HG02642 (cell line): Measurements from ENCODE around the gene NEDD4L.
"Not testable (repeated sequence)": the region's sequence is repeated elsewhere in the genome, so short reads cannot be mapped to it uniquely, and the experiment has no call there.

ENCODE experiments used
- ATAC-seq: cut with Tn5 transposase; IDR thresholded peaks from one replicate; pipeline ENCODE4 v1.9.1; 2021; ENCODE audit warnings: mild to moderate bottlenecking; ENCODE audit not compliant: unreplicated experiment, poor library complexity

NEDD4L gene

DNA sequence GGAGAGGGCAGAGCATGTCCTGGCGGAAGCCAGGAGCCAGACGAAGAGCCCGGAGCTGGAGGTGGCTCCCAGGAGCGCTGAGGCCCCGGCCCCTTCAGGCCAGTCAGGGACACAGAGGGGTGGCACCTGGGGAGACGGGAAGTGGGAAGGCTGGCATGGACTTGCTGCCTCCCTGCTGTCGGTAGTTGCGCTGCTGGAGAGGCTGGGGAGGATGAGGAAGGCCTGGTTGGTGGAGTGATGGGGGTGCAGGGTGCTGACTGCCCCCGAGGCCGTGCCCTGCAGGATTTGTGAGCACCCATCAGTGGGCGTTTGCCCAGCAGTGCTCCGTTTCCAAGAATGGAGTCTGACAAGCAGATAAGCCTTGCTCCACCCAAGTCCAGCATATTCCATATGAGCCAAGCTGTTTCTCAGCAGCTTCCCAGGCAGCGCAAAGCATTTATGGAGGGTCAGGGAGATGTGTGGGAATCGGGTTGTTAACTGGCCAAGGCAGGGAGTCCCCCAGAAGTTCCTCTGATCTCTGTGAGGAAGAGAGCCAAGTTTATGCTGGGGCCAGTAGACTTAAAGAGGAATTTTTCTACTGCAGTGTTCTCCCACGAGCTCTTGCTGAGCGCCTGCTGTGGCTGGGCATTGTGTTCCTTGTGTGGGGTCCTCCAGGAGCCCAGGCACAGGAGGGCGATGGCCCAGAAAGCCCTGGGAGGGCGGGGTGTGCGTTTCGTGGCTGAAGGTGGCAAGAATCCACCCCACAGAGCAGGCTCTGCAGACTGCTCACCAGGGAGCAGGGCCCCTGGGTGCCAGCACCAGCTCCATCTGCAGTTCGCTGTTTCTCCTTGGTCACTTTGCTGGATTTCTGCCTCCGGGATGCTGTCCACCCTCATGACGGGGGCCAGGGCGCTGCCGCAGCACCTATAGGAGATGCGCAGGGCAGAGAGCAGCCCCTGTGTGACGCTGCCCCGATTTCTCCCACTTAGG, 334.7 kb downstream of the NEDD4L start:
- no peak for ATAC-seq

DNA sequence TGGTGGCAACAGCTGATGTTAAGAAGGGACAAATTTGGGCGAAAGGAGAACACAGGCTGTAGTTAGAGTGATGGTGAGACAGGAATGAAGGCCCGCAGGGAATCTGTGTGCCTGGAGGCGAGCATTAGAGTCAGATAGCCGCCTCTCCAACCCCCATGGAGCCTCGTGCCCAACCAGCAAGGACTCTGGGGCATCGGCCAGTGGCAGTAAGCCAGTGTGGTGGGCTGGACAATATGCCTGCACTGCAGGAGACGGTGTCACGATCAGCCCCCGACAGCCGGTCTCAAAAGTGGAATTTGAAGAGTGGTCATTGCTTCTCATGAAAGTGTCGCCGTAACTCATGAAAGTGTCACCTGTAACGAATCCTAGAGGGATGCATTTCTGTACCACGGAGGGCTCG, 335.4 kb downstream of the NEDD4L start:
- no peak for ATAC-seq

DNA sequence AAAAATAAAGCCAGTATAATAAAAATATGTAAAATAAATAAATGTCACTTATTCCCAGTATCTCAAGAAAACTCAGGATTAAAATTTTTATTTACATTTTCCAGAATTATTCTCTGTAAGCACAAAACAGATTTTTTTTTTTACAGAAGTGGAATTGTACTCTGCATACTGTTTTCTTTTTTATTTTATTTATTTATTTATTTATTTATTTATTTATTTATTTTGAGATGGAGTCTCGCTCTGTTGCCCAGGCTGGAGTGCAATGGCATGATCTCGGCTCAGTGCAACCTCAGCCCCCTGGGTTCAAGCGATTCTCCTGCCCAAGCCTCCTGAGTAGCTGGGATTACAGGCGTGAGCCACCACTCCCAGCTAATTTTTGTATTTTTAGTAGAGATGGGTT, 336.1 kb downstream of the NEDD4L start:
- ATAC-seq = not testable (repeated sequence)

DNA sequence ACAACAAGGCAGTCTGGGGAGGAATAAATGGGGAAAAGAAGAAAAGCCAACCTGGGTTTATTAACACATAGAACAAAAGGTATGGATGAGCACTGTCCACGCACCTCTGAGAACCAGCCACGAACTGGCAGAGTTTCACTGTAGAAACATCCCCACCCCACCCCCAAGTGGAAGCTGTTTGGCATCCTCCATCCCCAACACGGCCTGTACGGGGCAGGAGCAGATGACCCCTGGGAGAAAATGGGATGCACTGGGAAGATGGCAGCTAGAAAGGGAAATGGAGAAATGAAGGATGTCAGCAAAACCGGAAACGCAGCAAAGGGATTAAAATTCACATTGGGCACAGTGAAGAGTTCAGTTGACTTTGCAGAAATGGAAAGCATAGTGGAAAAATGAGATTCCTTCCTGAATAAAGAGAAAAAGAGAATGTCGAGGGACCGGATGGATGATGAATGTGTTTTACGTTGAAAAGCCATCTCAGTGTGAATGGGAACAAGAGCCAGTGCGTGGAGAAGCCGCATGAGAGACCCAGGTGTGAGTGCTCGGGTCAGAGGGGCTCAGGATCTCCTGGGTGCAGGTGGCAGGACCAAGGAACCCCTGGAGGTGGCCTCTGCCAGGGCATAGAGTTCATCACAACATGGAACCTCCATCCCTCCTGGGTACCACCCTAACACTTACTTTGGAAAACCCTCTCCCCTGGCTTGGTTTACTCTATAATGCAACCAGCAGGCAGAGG, 337.8 kb downstream of the NEDD4L start:
- no peak for ATAC-seq

DNA sequence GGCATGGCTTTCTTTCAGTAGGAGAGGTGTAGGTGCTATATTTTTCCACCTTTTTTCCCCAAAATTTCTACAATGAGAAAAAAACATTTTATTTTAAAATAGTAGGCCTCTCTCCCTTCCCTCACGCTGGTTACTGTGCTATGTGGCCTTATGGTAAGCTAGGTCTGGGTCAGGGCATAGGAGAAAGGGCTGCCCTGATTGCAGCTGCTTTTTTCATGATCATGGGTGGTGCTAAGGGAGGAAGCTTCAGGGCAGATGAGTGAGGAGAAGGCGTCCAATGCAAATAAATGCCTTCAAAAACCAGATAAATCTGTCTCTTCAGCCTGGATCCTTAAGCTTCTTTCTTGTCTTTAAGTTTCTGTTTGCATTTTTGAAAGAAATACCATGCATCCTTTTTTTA, 338.4 kb downstream of the NEDD4L start:
- ATAC-seq = no peak

DNA sequence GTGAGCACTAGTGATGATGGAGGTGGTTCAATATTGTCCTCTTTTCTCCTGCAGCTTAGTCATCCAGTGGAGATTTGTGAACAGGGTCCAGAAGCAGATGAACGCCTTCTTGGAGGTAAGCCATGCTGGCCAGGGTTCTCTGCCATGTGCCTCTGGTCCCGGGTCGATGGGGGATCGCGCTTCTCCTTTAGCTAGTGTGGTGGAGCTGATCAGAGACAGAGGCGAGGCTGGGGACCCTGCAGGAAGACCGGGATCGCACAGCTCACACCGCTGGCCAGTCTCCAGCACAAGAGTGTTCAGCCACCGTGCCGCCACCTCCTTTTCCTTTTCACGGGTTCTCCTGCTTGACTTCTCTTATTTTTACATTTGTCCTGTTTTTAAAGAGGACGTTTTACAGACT, 341.4 kb downstream of the NEDD4L start:
- ATAC-seq = no peak

DNA sequence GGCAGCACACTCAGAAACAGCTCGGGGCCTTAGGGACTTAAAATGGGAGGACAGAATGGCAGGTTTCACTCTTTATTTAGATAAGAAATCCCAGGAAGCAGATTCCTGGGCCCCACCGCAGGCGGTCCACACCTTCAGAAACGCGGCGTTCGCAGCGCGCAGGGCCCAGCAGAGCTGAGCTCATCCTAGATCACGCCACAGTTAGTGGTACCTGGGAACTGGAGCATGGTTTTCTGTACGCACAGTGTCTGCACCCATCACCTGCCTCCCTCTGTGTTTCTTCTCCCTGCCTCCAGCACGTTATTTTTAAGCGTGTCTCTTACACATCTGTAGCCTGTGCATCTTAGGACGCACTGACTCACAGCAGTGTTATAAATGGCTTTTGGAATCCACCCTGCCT, 342.8 kb downstream of the NEDD4L start:
- ATAC-seq = no peak

DNA sequence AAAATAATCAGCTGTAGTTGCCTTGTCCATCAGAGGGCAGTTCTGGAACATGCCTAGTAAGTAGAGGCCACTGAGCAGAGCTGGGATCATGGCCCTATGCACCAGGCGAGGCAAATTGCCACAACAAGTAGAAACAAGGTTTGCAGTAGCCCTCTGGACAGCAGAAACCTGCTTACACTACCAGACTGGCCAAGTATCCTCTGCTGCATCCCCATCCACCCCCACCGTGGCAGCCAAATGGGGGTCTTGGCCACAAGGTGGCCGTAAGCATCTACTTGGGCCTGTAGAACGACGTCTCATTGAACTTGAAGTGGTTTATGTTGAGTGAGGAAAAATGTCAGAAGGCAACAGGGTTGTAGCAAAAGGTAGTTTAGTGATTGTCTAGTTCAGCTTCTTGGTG, 343.7 kb downstream of the NEDD4L start:
- ATAC-seq = no peak

DNA sequence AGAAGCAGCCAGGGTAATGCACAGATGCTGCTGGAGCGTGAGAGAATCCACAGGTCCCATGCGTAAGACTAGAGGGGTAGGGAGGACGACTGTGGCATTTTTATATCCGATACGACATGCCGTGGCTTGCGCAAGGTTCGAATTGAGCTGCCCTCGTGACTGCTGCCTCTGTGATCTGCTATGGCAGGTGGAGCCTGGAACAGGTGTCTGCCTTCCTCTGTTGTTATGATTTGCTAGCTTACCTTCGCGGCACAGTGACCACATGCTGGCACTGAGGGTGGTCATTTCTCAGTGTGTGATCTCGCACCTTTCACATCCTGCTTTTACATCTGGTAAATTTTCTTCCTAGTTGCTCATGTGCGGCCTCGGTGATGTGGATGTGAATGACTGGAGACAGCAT, 344.7 kb downstream of the NEDD4L start:
- ATAC-seq = no peak

DNA sequence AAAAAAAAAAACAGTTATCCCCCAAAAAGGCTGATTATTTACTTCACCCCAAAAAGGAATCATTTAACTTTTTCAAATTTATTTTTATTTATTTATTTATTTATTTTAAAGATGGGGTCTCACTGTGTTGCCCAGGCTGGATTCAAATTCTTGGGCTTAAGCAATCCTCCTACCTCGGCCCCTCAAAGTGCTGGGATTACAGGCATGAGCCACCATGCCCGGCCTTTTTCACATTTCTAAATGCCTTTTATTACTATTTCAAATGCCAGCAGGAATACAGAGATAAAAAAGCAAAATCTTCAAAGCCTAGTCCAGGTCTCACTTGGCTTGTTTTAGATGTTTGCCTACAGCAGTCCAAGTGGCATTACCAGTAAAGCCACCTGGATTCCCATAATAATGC, 345.7 kb downstream of the NEDD4L start:
- ATAC-seq = no peak

DNA sequence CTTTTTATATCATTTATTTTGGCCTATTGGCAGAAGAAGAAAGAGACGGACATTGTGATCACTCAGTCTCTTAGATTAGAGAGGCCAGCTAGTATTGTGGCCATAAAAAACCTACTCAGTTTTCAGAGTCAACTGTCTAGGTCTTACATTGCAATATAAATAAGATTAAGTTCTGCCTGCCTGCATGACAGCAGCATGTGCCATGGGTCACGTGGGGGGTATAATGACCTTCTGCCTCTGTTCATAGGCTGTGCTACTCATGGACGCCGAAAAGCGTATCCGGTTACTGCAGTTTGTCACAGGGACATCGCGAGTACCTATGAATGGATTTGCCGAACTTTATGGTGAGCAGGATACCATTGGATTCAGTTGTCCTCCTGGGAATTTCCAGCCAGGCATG, 346.4 kb downstream of the NEDD4L start:
- no peak for ATAC-seq

DNA sequence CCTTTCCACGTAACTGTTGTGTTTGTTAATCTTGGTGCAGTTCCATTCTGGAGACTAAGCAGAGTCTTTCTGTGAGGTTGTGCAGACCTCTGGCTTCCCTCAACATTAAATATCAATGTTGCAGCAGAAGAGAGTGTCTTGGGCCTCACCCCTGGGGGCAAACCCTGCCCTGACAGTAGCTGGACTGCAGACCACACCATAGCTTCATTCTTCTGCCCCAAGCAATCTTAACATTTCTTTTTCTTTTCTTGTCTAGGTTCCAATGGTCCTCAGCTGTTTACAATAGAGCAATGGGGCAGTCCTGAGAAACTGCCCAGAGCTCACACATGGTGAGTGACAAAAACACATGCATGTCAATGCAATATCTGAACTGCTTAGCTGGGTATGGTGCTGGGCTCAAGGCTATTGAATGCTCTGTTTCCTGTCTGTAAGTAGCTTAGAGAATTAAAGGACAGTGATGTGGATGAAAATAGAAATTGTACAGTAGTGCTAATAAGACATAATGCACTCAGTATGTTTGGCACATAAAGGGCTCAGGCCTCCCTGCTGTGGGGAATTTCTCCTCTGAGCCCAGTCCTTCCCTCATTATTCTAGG, 347.3 kb downstream of the NEDD4L start:
- ATAC-seq = no peak

DNA sequence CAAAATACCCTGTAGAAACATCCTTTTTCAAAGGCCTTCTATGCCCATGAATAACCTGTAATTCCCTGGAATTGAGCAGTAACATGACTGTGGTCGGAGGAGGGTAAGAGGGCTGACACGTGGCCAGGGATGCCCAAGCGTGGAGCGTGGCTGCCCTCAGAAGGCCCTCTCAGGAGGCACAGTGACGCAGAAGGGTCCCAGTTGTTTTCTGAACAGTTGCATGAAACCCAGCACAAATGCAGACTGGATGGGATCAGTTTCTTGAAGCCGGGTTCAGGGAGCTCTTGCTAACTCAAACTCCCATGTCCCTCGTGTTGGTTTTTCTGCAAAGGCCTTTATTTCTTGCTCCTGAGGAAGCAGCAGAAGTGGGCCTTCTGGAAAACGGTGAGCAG, 347.9 kb downstream of the NEDD4L start:
- no peak for ATAC-seq

DNA sequence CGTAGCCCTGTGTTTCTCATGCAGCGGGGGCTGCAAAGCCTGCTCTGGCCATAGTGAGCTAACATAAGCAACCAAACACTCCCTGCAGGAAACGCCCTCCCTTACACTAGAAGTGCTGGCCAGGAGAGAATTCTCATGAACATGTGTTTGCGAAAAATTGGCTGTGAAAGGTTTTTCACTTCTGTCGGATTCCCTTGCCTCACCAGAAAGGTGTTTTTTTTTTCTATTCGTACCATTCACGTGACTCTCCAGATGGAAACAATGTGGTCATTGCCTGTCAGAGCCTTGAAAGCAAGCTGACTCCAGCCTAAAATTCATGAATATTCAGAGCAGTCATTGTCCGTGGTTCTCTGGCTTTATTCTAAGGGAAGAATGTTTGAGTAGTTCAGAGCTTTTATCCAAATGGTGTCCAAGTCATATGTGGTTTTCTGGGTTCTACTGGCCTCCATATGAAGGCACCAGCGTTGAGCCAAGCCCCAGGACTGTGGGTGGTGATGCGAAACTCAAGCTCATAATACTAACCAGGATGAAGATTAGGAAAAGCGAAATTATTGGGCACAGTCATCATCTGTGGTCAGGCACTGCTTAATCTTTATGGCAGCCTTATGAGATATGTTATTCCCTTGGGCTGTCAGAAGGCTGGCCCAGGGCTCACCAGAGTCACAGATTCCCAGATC, 348.4 kb downstream of the NEDD4L start:
- ATAC-seq = no peak

DNA sequence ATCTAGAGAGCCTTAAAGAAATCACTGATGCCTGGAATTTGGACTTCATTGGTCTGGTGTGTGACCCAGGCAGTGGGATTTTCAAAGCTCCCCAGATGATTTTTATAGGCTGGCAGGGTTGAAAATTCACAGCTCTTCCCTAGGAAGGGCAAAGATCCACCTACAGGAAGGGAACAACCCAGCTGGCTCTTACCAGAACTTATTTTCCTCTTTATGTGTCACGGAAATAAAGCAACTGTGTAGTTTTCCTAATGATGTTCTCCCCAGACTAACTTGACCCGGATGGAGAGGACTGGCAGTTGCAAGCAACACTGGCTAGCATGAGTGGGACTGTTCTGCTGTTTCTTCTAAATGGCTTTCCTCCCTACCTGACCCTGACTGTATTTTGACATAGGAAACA, 349.3 kb downstream of the NEDD4L start:
- ATAC-seq = no peak

DNA sequence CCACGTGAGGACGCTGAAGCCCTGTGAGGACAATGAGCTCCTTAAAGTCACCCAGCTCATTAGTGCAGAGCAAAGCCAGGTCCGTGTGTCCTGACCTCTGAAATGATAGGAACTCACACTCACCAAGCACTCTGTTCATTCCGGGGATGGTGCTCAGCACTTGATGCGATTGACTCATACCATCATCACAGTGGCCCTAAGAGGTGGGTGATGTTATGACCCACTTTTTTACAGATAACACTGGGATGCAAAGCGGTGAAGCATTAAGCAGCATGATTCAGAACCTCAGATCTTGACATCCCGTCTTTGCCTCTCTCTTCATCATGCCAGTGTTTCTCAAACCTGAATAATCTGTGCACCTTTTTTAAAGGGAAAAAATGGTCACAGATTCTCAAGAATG, 350.0 kb downstream of the NEDD4L start:
- no peak for ATAC-seq

DNA sequence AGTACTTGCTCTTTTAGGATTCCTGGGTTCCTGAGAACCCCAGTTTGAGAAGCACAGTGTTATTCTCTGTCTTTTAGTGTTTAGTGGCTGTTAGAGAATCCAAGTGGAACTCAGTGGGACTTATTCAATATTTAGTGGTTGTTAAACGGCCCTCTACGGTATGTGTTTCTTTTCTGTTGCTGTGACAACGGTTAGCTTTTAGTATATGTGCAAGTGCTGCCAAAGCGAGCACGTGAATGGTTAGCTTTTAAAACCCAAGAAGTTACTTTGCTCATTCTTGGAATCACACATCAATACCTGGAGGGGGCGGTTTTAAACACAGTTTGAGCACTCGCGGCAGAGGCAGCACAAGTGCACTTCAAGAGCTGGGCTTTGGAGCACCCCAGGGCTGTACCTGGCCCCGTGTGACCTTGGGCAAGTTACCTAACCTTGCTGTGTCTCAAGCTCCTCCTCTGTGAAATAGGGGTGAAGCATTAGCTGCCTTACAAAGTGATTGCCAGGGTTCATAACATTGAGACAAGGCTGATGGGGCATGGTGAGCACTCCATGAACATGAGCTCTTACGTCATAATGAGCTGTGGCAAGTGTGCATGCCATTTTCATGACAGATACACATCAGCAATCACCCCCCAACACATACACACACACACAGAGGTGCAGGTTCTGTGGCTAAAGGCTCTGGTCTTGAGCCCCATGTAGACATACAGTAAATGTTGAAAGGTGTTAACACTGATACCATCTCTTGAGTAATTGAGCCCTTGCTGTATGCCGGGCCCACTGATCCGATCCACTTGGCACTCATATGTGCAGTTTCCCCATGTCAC, 350.8 kb downstream of the NEDD4L start:
- no peak for ATAC-seq

DNA sequence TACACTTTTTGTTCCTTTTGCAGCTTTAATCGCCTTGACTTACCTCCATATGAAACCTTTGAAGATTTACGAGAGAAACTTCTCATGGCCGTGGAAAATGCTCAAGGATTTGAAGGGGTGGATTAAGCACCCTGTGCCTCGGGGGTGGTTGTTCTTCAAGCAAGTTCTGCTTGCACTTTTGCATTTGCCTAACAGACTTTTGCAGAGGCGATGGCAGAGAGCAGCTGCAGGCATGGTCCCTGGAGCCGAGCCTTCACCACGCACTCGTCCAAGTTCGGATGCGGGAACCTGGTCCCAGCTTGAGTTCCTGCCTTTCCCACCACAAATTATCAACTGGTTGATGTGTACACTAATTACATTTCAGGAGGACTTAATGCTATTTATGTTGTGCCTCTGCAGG, 352.1 kb downstream of the NEDD4L start:
- no peak for ATAC-seq

DNA sequence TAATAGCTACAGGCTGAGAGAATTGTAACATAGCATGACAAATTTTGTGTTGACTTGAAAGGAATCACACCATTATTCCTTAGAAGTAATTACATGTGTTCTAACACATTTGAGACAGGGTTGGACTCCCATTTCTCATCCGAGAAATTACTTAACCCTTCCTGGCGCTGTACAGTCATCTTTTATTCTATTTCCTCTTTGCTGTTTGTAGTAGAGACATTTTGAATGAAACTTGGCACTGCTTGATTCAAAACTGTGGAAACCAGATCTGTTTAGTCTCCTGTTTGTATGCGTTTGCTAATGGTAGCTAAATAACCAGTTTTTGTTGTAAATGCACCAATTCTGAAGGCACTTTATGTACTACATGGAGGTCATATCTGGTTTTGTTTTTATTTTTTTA, 352.9 kb downstream of the NEDD4L start:
- ATAC-seq = no peak
